Mesendoderm (in vitro differentiated cells): ENCODE measurements around the gene EXO1.
A peak's percentile ranks its signal among the peaks of the same experiment; 100 is the strongest.

Experiments
- DNase-seq: peaks from one replicate; pipeline ENCODE4 v3.0.0; 2013
- H2AK5ac ChIP-seq: 2 replicates; pipeline ENCODE4 v1.6.1; 2013; ENCODE audit warnings: low read length, inconsistent platforms
- H2BK120ac ChIP-seq: 2 replicates; pipeline ENCODE4 v1.6.1; 2013; ENCODE audit warnings: low read depth, mild to moderate bottlenecking, low read length, moderate library complexity, mixed read lengths
- H2BK15ac ChIP-seq: replicated peaks from 2 replicates; pipeline ENCODE4 v1.6.1; 2013; ENCODE audit warnings: low read depth, mild to moderate bottlenecking, moderate library complexity
- H2BK5ac ChIP-seq: 2 replicates; pipeline ENCODE4 v1.6.1; 2013; ENCODE audit warnings: low read length, inconsistent platforms
- H3K18ac ChIP-seq: 2 replicates; pipeline ENCODE4 v1.6.1; 2013; ENCODE audit warnings: mild to moderate bottlenecking, low read length, mixed read lengths
- H3K23ac ChIP-seq: one replicate; pipeline ENCODE4 v1.6.1; 2013; ENCODE audit warnings: low read length
- H3K27ac ChIP-seq: 2 replicates; pipeline ENCODE4 v1.5.1; 2013; ENCODE audit warnings: low read depth, mild to moderate bottlenecking, inconsistent platforms, low read length, moderate library complexity
- H3K27me3 ChIP-seq: 2 replicates; pipeline ENCODE4 v1.6.1; 2013; ENCODE audit warnings: low read length, control low read depth, mild to moderate bottlenecking, inconsistent platforms; ENCODE audit not compliant: insufficient read depth, poor library complexity
- H3K36me3 ChIP-seq: 2 replicates; pipeline ENCODE4 v1.6.1; 2013; ENCODE audit warnings: low read length, inconsistent platforms; ENCODE audit not compliant: control insufficient read depth, insufficient read depth
- H3K4ac ChIP-seq: one replicate; pipeline ENCODE4 v1.6.1; 2013; ENCODE audit warnings: low read depth, mild to moderate bottlenecking, low read length, moderate library complexity
- H3K4me1 ChIP-seq: 2 replicates; pipeline ENCODE4 v1.6.1; 2013; ENCODE audit warnings: low read depth, low read length, inconsistent platforms; ENCODE audit not compliant: control insufficient read depth
- H3K4me2 ChIP-seq: 2 replicates; pipeline ENCODE4 v1.6.1; 2013; ENCODE audit warnings: low read length
- H3K4me3 ChIP-seq: 2 replicates; pipeline ENCODE4 v1.5.1; 2013; ENCODE audit warnings: mild to moderate bottlenecking, low read length
- H3K56ac ChIP-seq: one replicate; pipeline ENCODE4 v1.6.1; 2013; ENCODE audit warnings: low read length
- H3K79me1 ChIP-seq: 2 replicates; pipeline ENCODE4 v1.6.1; 2013; ENCODE audit warnings: low read length, inconsistent platforms
- H3K79me2 ChIP-seq: 2 replicates; pipeline ENCODE4 v1.6.1; 2013; ENCODE audit warnings: mild to moderate bottlenecking, low read length; ENCODE audit not compliant: control insufficient read depth, insufficient read depth
- H3K9ac ChIP-seq: 2 replicates; pipeline ENCODE4 v1.6.1; 2013; ENCODE audit warnings: low read length, inconsistent platforms
- H4K5ac ChIP-seq: one replicate; pipeline ENCODE4 v1.6.1; 2013; ENCODE audit warnings: low read length
- H4K8ac ChIP-seq: one replicate; pipeline ENCODE4 v1.6.1; 2013; ENCODE audit warnings: low read depth, mild to moderate bottlenecking, control low read depth, low read length, moderate library complexity
- WGBS: extraction: QIAGEN DNeasy Blood & Tissue Kit; methylation state at CpG from one replicate; pipeline ENCODE4 v1.1.7; 2013; ENCODE audit warnings: low lambda C conversion rate, missing lambda C conversion rate; ENCODE audit not compliant: insufficient coverage; ENCODE audit errors: extremely low coverage; 5-methylcytosine and 5-hydroxymethylcytosine counted together

Gene EXO1

GRCh38 chr1:241837416-241837815, 10.6 kb upstream of the EXO1 start:
- H3K18ac ChIP-seq, result no peak overlapping the region
- H3K56ac ChIP-seq, result no peak overlapping the region
- DNase-seq, result no peak
- WGBS, result no CpG with 5 or more reads among the region's 5 CpGs
- H2BK120ac ChIP-seq, result no peak overlapping the region
- no peak overlapping the region for H2BK15ac ChIP-seq
- H3K23ac ChIP-seq, result no peak overlapping the region
- no peak overlapping the region for H3K27ac ChIP-seq
- no peak overlapping the region for H3K4me3 ChIP-seq
- no peaks in the 10 kb centered on the region for H3K4me1 ChIP-seq
- H3K27me3 ChIP-seq, result no peaks in the 10 kb centered on the region
- no peak overlapping the region for H2BK5ac ChIP-seq
- no peaks in the 10 kb centered on the region for H3K36me3 ChIP-seq
- no peak overlapping the region for H3K4ac ChIP-seq
- H4K8ac ChIP-seq, result no peak overlapping the region
- no peaks in the 10 kb centered on the region for H3K79me1 ChIP-seq
- H4K5ac ChIP-seq, result no peak overlapping the region
- no peak overlapping the region for H3K9ac ChIP-seq
- H3K79me2 ChIP-seq, result no peaks in the 10 kb centered on the region
- H3K4me2 ChIP-seq, result no peak overlapping the region
- H2AK5ac ChIP-seq, result no peak overlapping the region

GRCh38 chr1:241837901-241838300, 10.1 kb upstream of the EXO1 start:
- Histone ChIP-seq H3K4me2 (no peak overlapping the region), H3K9ac (no peak overlapping the region), H3K36me3 (no peaks in the 10 kb centered on the region), H3K4me1 (no peaks in the 10 kb centered on the region), H3K56ac (no peak overlapping the region), H4K5ac (no peak overlapping the region), H3K18ac (no peak overlapping the region), H2AK5ac (no peak overlapping the region), H3K4ac (no peak overlapping the region), H3K27ac (no peak overlapping the region), H2BK15ac (no peak overlapping the region), H2BK120ac (no peak overlapping the region), H4K8ac (no peak overlapping the region), H3K23ac (no peak overlapping the region), H3K4me3 (no peak overlapping the region), H2BK5ac (no peak overlapping the region), H3K79me1 (no peaks in the 10 kb centered on the region), H3K27me3 (no peaks in the 10 kb centered on the region), H3K79me2 (no peaks in the 10 kb centered on the region)
- no CpG with 5 or more reads among the region's 4 CpGs for WGBS
- peak; percentile 77 for DNase-seq

- WGBS, result no CpG with 5 or more reads among the region's 5 CpGs
- Histone ChIP-seq H2BK15ac (no peak overlapping the region), H3K4me2 (no peak overlapping the region), H2BK5ac (no peak overlapping the region), H3K79me2 (no peaks in the 10 kb centered on the region), H3K27me3 (no peaks in the 10 kb centered on the region), H3K18ac (no peak overlapping the region), H3K23ac (no peak overlapping the region), H3K27ac (no peak overlapping the region), H4K5ac (no peak overlapping the region), H2AK5ac (no peak overlapping the region), H3K79me1 (no peaks in the 10 kb centered on the region), H3K36me3 (no peaks in the 10 kb centered on the region), H2BK120ac (no peak overlapping the region), H3K9ac (no peak overlapping the region), H3K4ac (no peak overlapping the region), H3K56ac (no peak overlapping the region), H3K4me1 (no peaks in the 10 kb centered on the region), H4K8ac (no peak overlapping the region), H3K4me3 (no peak overlapping the region)
- no peak for DNase-seq
Measured at GRCh38 chr1:241838897-241839296, 9.1 kb upstream of the EXO1 start.

GRCh38 chr1:241839369-241839979, 8.5 kb upstream of the EXO1 start:
- H3K27ac ChIP-seq, result no peak overlapping the region
- H3K9ac ChIP-seq, result no peak overlapping the region
- no peak overlapping the region for H3K18ac ChIP-seq
- WGBS, result no CpG with 5 or more reads among the region's 6 CpGs
- H3K27me3 ChIP-seq, result no peaks in the 10 kb centered on the region
- no peak overlapping the region for H3K4ac ChIP-seq
- H3K4me1 ChIP-seq, result no peaks in the 10 kb centered on the region
- no peak overlapping the region for H2BK15ac ChIP-seq
- no peak for DNase-seq
- H2BK5ac ChIP-seq, result no peak overlapping the region
- H4K5ac ChIP-seq, result no peak overlapping the region
- H3K36me3 ChIP-seq, result no peaks in the 10 kb centered on the region
- no peak overlapping the region for H4K8ac ChIP-seq
- H3K79me2 ChIP-seq, result no peaks in the 10 kb centered on the region
- no peaks in the 10 kb centered on the region for H3K79me1 ChIP-seq
- no peak overlapping the region for H2BK120ac ChIP-seq
- H2AK5ac ChIP-seq, result no peak overlapping the region
- H3K4me2 ChIP-seq, result no peak overlapping the region
- H3K56ac ChIP-seq, result no peak overlapping the region
- H3K23ac ChIP-seq, result no peak overlapping the region
- no peak overlapping the region for H3K4me3 ChIP-seq

GRCh38 chr1:241840164-241840563, 7.8 kb upstream of the EXO1 start:
- no peak overlapping the region for H4K8ac ChIP-seq
- H2AK5ac ChIP-seq, result no peak overlapping the region
- H3K4me1 ChIP-seq, result no peaks in the 10 kb centered on the region
- H3K18ac ChIP-seq, result no peak overlapping the region
- H3K23ac ChIP-seq, result no peak overlapping the region
- H3K4me3 ChIP-seq, result no peak overlapping the region
- H3K27me3 ChIP-seq, result no peaks in the 10 kb centered on the region
- H3K36me3 ChIP-seq, result no peaks in the 10 kb centered on the region
- no peak overlapping the region for H3K9ac ChIP-seq
- no peak overlapping the region for H4K5ac ChIP-seq
- no peak overlapping the region for H3K27ac ChIP-seq
- H3K79me2 ChIP-seq, result no peaks in the 10 kb centered on the region
- no peak for DNase-seq
- H2BK120ac ChIP-seq, result no peak overlapping the region
- no peak overlapping the region for H2BK5ac ChIP-seq
- WGBS, result no CpG with 5 or more reads among the region's 6 CpGs
- H3K4ac ChIP-seq, result no peak overlapping the region
- no peaks in the 10 kb centered on the region for H3K79me1 ChIP-seq
- H3K56ac ChIP-seq, result no peak overlapping the region
- no peak overlapping the region for H3K4me2 ChIP-seq
- H2BK15ac ChIP-seq, result no peak overlapping the region

- no peak for DNase-seq
- no peak overlapping the region for H2BK120ac ChIP-seq
- H3K79me2 ChIP-seq, result no peaks in the 10 kb centered on the region
- H3K56ac ChIP-seq, result no peak overlapping the region
- H2AK5ac ChIP-seq, result no peak overlapping the region
- WGBS, result no CpG with 5 or more reads among the region's 3 CpGs
- H4K8ac ChIP-seq, result no peak overlapping the region
- no peak overlapping the region for H3K4ac ChIP-seq
- H3K27ac ChIP-seq, result no peak overlapping the region
- H3K23ac ChIP-seq, result no peak overlapping the region
- H2BK15ac ChIP-seq, result no peak overlapping the region
- H3K4me2 ChIP-seq, result no peak overlapping the region
- H3K18ac ChIP-seq, result no peak overlapping the region
- H3K27me3 ChIP-seq, result no peaks in the 10 kb centered on the region
- H3K4me1 ChIP-seq, result no peaks in the 10 kb centered on the region
- H3K36me3 ChIP-seq, result no peaks in the 10 kb centered on the region
- no peak overlapping the region for H2BK5ac ChIP-seq
- no peaks in the 10 kb centered on the region for H3K79me1 ChIP-seq
- H3K9ac ChIP-seq, result no peak overlapping the region
- H3K4me3 ChIP-seq, result no peak overlapping the region
- H4K5ac ChIP-seq, result no peak overlapping the region
Measured at GRCh38 chr1:241841691-241842090, 6.3 kb upstream of the EXO1 start.
